Fibroblast of pulmonary artery (primary cell): ENCODE data around the gene KCNN1.
A peak's percentile ranks its signal among the peaks of the same experiment; 100 is the strongest.
"Not testable (repeated sequence)": the region's sequence is repeated elsewhere in the genome, so short reads cannot be mapped to it uniquely, and the experiment has no call there.

ENCODE experiments used
- DNase-seq: peaks from one replicate; pipeline ENCODE4 v3.0.0-alpha.2; 2010; ENCODE audit warnings: low read depth
- H3K4me3 ChIP-seq: replicated peaks from 2 replicates; pipeline ENCODE4 v1.5.1; 2011; ENCODE audit warnings: low read depth, mild to moderate bottlenecking, control low read depth, low read length, moderate library complexity
- CTCF ChIP-seq: IDR thresholded peaks from 2 replicates; pipeline ENCODE4 v1.5.1; 2011; ENCODE audit warnings: mild to moderate bottlenecking, control low read depth, low read length, inconsistent platforms; ENCODE audit errors: missing control alignments

The KCNN1 gene

GRCh38 chr19:18002347-18002850, 35.5 kb downstream of the KCNN1 start:
- no peak for TF ChIP-seq CTCF
- H3K4me3 ChIP-seq = peak overlapping the region; percentile 70
- no peak for DNase-seq

- not testable (repeated sequence) for DNase-seq, H3K4me3 ChIP-seq
These were observed 38.8 kb downstream of the KCNN1 start for GRCh38 chr19:18005750-18006149.

GRCh38 chr19:18007044-18007916, 40.4 kb downstream of the KCNN1 start:
- TF ChIP-seq CTCF = peak; percentile 92
- H3K4me3 ChIP-seq = peak overlapping the region; percentile 55
- peak; percentile 80 for DNase-seq

- TF ChIP-seq CTCF = no peak
- H3K4me3 ChIP-seq = peak within 1 kb of the TSS; percentile 55
- peak; percentile 92 for DNase-seq
These were observed 41.2 kb downstream of the KCNN1 start, which contains the start of gene ARRDC2 for GRCh38 chr19:18007917-18008673. ARRDC2 (plus strand) TSS chr19:18008170; CDS start chr19:18008311, 141 bp downstream.

- no peak for TF ChIP-seq CTCF
- H3K4me3 ChIP-seq = peak overlapping the region; percentile 55
- no peak for DNase-seq
These were observed 41.9 kb downstream of the KCNN1 start for GRCh38 chr19:18008814-18009213.

GRCh38 chr19:18009412-18010066, 42.6 kb downstream of the KCNN1 start:
- peak overlapping the region; percentile 55 for H3K4me3 ChIP-seq
- no peak for TF ChIP-seq CTCF
- DNase-seq = no peak

- no peak for TF ChIP-seq CTCF
- no peak for DNase-seq
- H3K4me3 ChIP-seq = no peak overlapping the region
These were observed 43.2 kb downstream of the KCNN1 start for GRCh38 chr19:18010149-18010548.
